ENCODE measurements around the gene ENTPD7.

ENTPD7 gene

DNA sequence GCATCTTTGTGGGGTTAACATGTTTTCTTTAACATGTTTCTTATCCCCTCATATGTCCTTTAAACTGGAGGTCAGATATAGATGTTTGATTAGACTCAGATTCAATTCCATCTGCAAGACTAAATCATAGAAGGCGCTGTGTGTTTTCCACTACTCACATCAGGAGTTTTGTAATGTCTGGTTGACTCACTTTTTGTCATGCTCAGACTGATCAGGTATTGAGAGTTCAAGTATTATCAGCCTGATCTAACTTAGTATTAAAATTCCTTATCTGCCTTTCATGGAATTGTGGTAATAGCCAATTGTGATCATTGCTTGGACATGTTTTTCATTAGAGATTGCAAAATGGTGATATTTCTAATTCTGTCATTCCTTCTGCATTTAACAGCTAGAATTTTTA lies 30.2 kb downstream of the ENTPD7 start:
- DNase-seq: no peak
- Mint-ChIP-seq H3K27me3 (no peaks in the 10 kb centered on the region), H3K27ac (no peak overlapping the region), H3K4me1 (ENCODE audit: low read depth) (peaks cover 6% of the 10 kb centered on the region), H3K9me3 (no peaks in the 10 kb centered on the region), H3K4me3 (no peak overlapping the region), H3K36me3 (ENCODE audit: low read depth) (peaks cover 65% of the 10 kb centered on the region)

- Mint-ChIP-seq H3K27me3 (no peaks in the 10 kb centered on the region), H3K27ac (no peak overlapping the region), H3K9me3 (no peaks in the 10 kb centered on the region), H3K36me3 (ENCODE audit: low read depth) (peaks cover 73% of the 10 kb centered on the region), H3K4me3 (no peak overlapping the region), H3K4me1 (ENCODE audit: low read depth) (no peaks in the 10 kb centered on the region)
- DNase-seq: no peak
Observed at GRCh38 chr10:99693933-99694583, 34.7 kb downstream of the ENTPD7 start.

DNA sequence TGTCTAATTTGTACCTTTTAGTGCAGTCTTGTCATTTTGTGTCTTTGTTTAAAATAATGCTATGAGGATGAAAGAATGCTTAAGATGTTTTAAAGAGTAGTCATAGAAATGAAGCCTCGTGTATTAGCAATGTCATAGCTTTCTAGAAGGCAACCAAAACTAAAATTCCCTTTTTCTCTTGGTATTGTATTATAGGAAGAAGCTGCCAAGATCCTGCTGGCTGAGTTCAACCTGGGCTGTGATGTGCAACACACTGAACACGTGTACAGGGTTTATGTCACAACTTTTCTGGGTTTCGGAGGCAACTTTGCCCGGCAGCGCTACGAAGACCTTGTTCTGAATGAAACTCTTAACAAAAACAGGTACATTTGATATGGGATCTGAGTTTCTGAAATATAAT lies 36.5 kb downstream of the ENTPD7 start:
- H3K4me1 Mint-ChIP-seq (ENCODE audit: low read depth): no peaks in the 10 kb centered on the region
- no peak for DNase-seq
- no peaks in the 10 kb centered on the region for H3K27me3 Mint-ChIP-seq
- no peak overlapping the region for H3K4me3 Mint-ChIP-seq
- no peak overlapping the region for H3K27ac Mint-ChIP-seq
- no peaks in the 10 kb centered on the region for H3K9me3 Mint-ChIP-seq
- peaks cover 84% of the 10 kb centered on the region for H3K36me3 Mint-ChIP-seq (ENCODE audit: low read depth)

DNA sequence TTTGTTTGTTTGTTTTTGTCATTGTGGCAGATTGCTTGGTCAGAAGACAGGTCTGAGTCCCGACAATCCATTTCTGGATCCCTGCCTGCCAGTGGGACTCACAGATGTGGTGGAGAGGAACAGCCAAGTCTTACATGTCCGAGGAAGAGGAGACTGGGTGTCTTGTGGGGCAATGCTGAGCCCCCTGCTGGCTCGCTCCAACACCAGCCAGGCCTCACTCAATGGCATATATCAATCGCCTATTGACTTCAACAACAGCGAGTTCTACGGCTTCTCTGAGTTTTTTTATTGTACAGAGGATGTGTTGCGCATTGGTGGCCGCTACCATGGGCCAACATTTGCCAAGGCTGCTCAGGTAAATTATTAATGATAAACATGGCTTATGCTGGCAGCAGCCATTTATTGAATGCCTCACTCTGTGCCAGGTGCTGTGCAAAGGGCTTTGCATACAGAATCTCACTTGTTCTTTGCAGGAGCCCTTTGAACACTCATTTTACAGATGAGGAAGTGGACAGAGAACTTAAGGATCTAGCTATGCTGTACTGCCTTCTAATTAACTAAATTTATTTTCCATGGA lies 39.3 kb downstream of the ENTPD7 start:
- Mint-ChIP-seq H3K4me3 (no peak overlapping the region), H3K4me1 (ENCODE audit: low read depth) (no peaks in the 10 kb centered on the region), H3K36me3 (ENCODE audit: low read depth) (peaks cover 80% of the 10 kb centered on the region), H3K27ac (no peak overlapping the region), H3K27me3 (no peaks in the 10 kb centered on the region), H3K9me3 (no peaks in the 10 kb centered on the region)
- DNase-seq: no peak

DNA sequence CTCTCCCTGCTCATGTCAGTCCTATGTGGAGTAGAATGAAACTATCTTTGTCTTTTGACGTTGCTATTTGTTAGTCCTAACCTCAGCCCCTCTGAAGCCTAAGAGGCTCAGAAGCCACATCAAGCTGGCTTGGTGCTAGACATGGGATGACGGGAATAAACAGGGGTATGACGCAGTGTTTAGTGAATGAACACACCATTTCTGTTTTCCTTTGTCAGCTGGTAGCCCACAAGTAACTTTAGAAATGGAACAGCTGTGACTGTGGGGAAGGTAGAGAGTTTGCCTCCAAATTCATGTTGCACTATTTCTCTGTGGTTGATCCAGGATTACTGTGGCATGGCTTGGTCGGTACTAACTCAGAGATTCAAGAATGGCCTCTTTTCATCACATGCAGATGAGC lies 41.3 kb downstream of the ENTPD7 start:
- Mint-ChIP-seq H3K36me3 (ENCODE audit: low read depth) (peaks cover 91% of the 10 kb centered on the region), H3K4me3 (no peak overlapping the region), H3K27me3 (no peaks in the 10 kb centered on the region), H3K9me3 (no peaks in the 10 kb centered on the region), H3K4me1 (ENCODE audit: low read depth) (no peaks in the 10 kb centered on the region), H3K27ac (no peak overlapping the region)
- no peak for DNase-seq

DNA sequence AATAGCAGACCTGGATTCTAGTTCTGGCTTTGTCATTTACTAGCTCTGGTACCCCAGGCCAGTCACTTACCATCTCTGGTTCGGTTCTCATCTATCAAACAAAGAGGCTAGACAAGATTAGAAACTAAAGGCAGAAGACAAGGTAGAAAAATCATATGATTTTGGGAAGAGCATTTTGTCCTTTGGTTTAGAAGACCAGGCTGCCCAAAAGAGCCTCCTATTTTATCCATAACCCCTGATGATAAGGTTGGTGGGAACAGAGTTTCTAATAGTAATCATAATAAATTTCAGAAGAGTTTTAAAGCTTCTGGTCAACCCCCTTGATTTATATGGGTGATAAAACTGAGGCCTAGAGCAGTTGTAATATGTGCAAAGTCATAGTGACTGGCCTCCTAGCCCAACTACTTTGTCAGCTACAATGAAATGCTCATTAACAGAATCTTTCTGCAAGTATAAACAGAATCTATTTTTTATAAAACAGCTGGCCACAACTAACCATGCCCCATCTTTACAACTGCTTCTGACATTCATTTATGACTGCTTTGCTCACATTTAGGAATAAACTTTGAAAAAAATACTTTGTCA lies 49.2 kb downstream of the ENTPD7 start:
- Mint-ChIP-seq H3K4me1 (ENCODE audit: low read depth) (peaks cover 20% of the 10 kb centered on the region), H3K27me3 (no peaks in the 10 kb centered on the region), H3K4me3 (no peak overlapping the region), H3K36me3 (ENCODE audit: low read depth) (peaks cover 91% of the 10 kb centered on the region), H3K27ac (no peak overlapping the region), H3K9me3 (no peaks in the 10 kb centered on the region)
- DNase-seq: no peak

- H3K36me3 Mint-ChIP-seq (ENCODE audit: low read depth): peaks cover 91% of the 10 kb centered on the region
- H3K4me3 Mint-ChIP-seq: no peak overlapping the region
- H3K27me3 Mint-ChIP-seq: no peaks in the 10 kb centered on the region
- H3K9me3 Mint-ChIP-seq: no peaks in the 10 kb centered on the region
- peaks cover 20% of the 10 kb centered on the region for H3K4me1 Mint-ChIP-seq (ENCODE audit: low read depth)
- no peak for DNase-seq
- peak overlapping the region; percentile 94 for H3K27ac Mint-ChIP-seq
Observed at GRCh38 chr10:99709480-99710229, 50.3 kb downstream of the ENTPD7 start.

DNA sequence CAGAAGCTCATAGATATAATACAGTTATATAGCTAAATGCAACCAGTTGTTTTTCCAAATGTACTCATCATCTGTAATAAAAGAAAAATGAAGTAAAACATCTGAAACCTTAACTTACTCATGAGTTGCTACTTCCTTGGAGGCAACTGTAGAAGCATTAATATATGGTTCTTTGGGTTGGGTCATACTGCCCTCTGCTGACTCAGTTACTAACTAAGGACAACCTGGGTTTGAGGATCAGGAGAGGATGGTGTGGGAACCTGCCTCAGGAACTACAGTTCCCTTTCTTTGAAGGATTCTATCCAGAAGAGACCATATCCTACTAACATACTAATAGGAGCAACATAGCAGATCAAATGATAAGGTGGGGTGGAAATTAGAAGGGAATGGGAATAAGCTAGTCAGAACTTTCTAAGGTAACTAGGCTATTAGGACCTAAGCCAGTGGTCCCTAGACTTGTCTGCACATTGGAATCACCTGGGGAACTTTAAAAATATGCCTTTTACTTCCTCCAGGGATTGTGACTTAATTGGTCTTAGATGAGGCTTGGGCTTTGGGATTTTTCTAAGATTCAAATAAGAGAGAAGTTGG lies 51.9 kb downstream of the ENTPD7 start:
- Mint-ChIP-seq H3K36me3 (ENCODE audit: low read depth) (peaks cover 90% of the 10 kb centered on the region), H3K4me3 (no peak overlapping the region), H3K27me3 (no peaks in the 10 kb centered on the region), H3K27ac (no peak overlapping the region), H3K9me3 (no peaks in the 10 kb centered on the region), H3K4me1 (ENCODE audit: low read depth) (peaks cover 20% of the 10 kb centered on the region)
- DNase-seq: no peak

DNA sequence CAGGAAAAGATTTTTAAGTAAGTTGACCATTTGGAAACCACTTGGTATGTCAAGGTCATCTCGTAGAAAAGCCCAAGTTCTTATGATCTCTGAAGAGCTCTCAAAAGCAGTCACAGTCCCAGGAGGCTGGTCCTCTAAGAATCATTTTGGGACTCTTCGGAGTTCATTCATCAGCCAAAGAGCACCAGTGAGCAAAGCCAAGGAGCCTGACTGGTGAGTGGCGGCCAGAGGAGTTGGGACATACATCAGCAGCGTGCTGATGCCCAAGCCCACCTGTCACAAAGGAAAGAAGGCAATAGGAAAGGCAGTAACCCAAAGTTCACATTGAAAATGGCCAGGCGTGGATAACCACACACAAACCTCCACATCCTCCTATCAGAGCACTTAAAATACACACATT lies 55.1 kb downstream of the ENTPD7 start:
- Mint-ChIP-seq H3K4me3 (no peak overlapping the region), H3K27ac (peak overlapping the region; percentile 35), H3K9me3 (no peaks in the 10 kb centered on the region), H3K27me3 (no peaks in the 10 kb centered on the region), H3K4me1 (ENCODE audit: low read depth) (peaks cover 20% of the 10 kb centered on the region), H3K36me3 (ENCODE audit: low read depth) (peaks cover 94% of the 10 kb centered on the region)
- DNase-seq: no peak

- Mint-ChIP-seq H3K36me3 (ENCODE audit: low read depth) (peaks cover 92% of the 10 kb centered on the region), H3K4me1 (ENCODE audit: low read depth) (no peaks in the 10 kb centered on the region), H3K27ac (no peak overlapping the region), H3K4me3 (no peak overlapping the region), H3K27me3 (no peaks in the 10 kb centered on the region), H3K9me3 (no peaks in the 10 kb centered on the region)
- no peak for DNase-seq
Observed at GRCh38 chr10:99720387-99720786, 61.1 kb downstream of the ENTPD7 start.

GRCh38 chr10:99730026-99730425 lies 70.7 kb downstream of the ENTPD7 start:
- Mint-ChIP-seq H3K27me3 (no peaks in the 10 kb centered on the region), H3K36me3 (ENCODE audit: low read depth) (peaks cover 80% of the 10 kb centered on the region), H3K4me1 (ENCODE audit: low read depth) (peaks cover 30% of the 10 kb centered on the region), H3K9me3 (no peaks in the 10 kb centered on the region), H3K4me3 (no peak overlapping the region), H3K27ac (peak overlapping the region; percentile 39)
- no peak for DNase-seq

DNA sequence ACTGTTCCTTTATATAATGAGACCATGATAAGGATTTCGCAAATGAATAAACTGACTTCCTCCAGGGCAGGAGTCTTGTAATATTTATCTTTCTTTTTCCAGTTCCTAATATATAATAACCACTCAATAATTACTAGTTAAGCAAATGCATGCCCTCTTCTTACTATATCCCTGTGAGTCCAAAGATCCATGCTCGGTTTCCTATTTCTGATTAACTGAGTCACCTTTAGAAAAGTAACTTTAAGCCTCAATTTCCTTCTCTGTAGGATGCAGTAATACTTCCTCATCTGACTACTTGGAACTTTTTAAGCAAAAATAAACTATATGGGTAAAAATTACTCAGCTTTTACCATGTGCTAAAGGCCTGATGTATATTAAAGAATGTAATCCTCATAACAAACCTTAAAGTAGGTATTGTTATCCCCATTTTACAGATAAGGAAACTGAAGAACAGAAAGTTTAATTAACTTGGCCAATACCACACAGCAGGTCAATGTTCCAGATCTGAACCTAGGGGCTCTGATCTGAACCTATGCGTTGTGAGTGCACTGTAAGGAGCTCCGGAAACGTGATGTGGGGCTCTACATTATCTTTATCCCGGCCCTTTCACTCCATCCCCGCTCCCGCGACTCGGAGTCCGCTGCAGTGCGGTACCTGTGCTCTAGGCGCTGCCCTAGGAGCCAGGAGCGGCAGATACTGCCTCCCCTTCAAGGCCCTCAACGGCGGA lies 72.2 kb downstream of the ENTPD7 start:
- H3K9me3 Mint-ChIP-seq: no peaks in the 10 kb centered on the region
- peak overlapping the region; percentile 99 for H3K27ac Mint-ChIP-seq
- H3K36me3 Mint-ChIP-seq (ENCODE audit: low read depth): peaks cover 79% of the 10 kb centered on the region
- no peak for DNase-seq
- peak overlapping the region; percentile 99 for H3K4me3 Mint-ChIP-seq
- H3K4me1 Mint-ChIP-seq (ENCODE audit: low read depth): peaks cover 40% of the 10 kb centered on the region
- H3K27me3 Mint-ChIP-seq: no peaks in the 10 kb centered on the region

DNA sequence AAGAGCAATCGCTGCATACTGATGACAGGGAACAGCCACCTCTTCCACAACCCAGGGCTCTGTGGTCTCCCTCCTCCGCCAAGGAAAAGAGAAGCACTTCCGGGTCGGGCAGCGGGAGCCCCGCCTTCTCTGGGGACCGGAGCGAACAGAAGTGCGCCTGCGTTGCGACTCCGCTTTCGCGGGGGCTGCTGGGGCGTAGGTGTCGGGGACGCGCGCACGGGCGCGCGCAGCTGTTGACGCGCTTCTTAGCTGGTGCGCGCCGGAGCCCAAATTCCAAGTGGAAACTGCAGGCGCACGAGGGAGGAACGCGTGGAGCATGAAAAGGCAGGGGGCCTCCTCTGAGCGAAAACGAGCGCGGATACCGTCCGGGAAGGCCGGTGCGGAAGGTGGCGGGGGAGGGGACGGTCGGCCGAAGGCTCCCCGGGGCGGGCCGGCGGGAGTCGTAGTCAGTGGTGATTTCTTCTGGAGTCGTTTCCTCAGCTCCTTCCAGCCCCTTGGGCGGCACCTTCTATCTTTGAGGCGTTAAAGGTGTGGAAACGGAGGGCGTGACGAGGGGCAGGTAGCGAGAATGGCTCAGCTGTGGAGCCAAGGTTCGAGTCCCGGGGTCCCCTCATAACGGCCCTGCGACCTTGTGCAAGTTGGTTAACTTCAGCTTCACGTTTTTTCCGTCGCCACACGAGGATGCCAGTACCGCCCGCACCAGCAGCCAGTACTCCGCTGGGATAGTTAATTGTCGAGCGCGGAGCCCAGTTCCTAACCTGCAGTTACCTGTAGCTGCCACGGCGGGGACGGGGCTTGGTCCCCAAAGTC lies 72.9 kb downstream of the ENTPD7 start, which contains the start of the genes COX15 and CUTC:
TSS of gene COX15 (minus strand) at position 95 of the 810 bp plus-strand sequence. CDS start at position 17, 78 bp downstream.
TSS of gene CUTC (plus strand) at position 202 of the 810 bp plus-strand sequence. CDS start at position 317, 115 bp downstream.
- peaks cover 79% of the 10 kb centered on the region for H3K36me3 Mint-ChIP-seq (ENCODE audit: low read depth)
- peak within 1 kb of the TSS; percentile 99 for H3K4me3 Mint-ChIP-seq
- H3K27me3 Mint-ChIP-seq: no peaks in the 10 kb centered on the region

More for the DNA sequence above, 72.9 kb downstream of the ENTPD7 start, which contains the start of the genes COX15 and CUTC:
- Mint-ChIP-seq H3K27ac (peak within 1 kb of the TSS; percentile 99), H3K4me1 (ENCODE audit: low read depth) (peaks cover 42% of the 10 kb centered on the region), H3K9me3 (no peaks in the 10 kb centered on the region)
- DNase-seq: peak; percentile 95

Measured in activated T-cell treated with anti-CD3 and anti-CD28 coated beads, Interleukin-2, amount 50 U/mL, for 24 hours (primary cell).